ENCODE results near the gene CDIP1.

CDIP1 gene

DNA sequence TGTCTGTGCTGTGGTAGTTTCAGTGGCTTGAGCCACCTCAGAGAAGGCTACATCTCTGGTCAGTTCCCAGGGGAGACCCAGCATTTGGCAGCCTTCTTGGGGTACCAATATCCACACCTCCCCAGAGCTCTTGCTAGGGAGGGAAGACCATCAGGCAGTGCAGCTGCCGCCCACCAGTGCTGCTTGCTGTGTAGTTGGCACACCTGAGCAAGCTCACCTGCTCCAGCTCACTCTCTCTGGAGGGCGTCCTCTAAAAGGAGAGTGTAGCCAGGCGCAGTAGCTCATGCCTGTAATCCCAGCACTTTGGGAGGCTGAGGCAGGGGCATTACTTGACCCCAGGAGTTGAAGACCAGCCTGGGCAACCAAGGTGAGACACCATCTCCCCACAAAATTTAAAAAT is 29.8 kb downstream of the CDIP1 start:
- in situ Hi-C loops (cut with HindIII; ENCODE audit: low pct_unique_long_range_greater_than_20kb, low sequenced_read_pairs): no loop called here
- no peak for DNase-seq (ENCODE audit: low read depth in 1 of 2, low spot score in 1 of 2)
- no peak for TF ChIP-seq JUND (IDR thresholded peaks at IDR 0.05; ENCODE audit: low read depth)

DNA sequence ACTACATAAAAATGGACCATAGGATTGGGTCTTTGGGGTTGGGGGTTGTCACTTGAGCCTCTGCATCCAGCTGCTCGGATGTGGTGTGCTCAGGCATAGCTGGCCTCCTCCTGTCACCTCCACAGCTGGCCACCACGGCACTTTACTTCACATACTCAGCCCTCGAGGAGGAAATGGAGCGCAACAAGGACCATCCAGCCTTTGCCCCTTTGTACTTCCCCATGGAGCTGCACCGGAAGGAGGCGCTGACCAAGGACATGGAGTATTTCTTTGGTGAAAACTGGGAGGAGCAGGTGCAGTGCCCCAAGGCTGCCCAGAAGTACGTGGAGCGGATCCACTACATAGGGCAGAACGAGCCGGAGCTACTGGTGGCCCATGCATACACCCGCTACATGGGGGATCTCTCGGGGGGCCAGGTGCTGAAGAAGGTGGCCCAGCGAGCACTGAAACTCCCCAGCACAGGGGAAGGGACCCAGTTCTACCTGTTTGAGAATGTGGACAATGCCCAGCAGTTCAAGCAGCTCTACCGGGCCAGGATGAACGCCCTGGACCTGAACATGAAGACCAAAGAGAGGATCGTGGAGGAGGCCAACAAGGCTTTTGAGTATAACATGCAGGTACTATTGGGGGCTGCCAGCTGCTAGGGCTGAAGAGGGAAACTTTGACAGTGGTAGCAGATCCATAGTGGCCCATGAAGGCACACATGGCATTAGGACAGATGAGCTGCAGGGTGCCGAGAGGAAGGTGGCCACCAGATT is 30.8 kb downstream of the CDIP1 start:
- no peak for DNase-seq (ENCODE audit: low read depth in 1 of 2, low spot score in 1 of 2)
- in situ Hi-C loops (cut with HindIII; ENCODE audit: low pct_unique_long_range_greater_than_20kb, low sequenced_read_pairs): no loop called here
- TF ChIP-seq JUND (IDR thresholded peaks at IDR 0.05; ENCODE audit: low read depth): no peak

DNA sequence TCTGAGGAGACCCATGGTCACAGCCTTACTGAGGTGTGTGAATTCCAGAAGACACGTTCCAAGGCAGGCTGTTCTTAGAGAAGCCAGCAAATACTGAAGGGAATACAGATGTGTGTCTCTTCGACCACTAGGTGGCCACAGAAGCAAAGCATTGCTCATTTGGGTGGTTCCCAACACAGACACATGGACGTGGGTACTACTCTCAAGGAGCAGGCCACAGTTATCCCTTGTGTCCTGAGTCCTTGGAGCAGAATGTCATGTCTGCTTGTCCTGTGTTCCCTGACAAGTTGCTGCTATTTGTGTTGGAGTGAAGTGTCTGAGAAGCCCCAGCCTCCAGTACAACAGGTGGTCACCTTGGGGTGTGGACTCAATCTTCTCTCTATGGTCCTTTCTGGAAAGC is 32.1 kb downstream of the CDIP1 start:
- peak; percentile 58 to 86 for DNase-seq (ENCODE audit: low read depth in 1 of 2, low spot score in 1 of 2)
- TF ChIP-seq JUND (IDR thresholded peaks at IDR 0.05; ENCODE audit: low read depth): no peak
- in situ Hi-C loops (cut with HindIII; ENCODE audit: low pct_unique_long_range_greater_than_20kb, low sequenced_read_pairs): no loop called here

DNA sequence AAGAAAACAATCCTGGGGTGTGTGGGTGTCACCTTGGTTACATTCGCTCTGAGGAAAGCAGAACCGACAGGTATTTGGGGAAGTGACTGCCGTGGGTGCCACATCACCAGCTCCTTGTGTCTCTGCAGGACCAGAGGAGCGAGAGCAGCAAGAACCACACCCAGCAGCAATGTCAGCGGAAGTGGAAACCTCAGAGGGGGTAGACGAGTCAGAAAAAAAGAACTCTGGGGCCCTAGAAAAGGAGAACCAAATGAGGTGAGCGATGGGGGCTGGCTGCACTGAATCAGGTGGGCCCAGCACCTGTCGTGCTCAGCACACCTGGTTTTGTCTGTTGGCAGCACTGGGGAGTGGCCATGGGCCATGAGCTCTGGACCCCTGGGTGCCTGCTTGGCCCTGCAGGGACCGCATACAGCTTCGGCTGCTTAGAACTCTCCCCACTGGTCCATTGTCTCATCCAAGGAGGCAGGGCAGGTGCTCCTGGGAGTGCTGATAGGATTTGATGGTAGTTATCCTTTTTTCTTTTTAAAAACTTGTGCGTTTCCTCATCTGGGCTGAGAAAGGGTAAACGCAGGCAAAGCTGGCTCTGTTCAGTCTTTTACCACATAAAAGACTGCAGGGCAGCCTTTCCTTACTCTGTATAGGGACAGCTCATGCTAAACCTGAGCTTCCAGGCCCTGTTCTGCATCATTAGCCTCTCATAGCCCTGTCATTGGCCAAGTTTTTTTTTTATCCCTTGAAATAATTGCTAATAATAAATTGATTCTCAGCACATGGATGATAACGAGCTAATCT is 33.0 kb downstream of the CDIP1 start:
- in situ Hi-C loops (cut with HindIII; ENCODE audit: low pct_unique_long_range_greater_than_20kb, low sequenced_read_pairs): no loop called here
- no peak for TF ChIP-seq JUND (IDR thresholded peaks at IDR 0.05; ENCODE audit: low read depth)
- no peak for DNase-seq (ENCODE audit: low read depth in 1 of 2, low spot score in 1 of 2)

DNA sequence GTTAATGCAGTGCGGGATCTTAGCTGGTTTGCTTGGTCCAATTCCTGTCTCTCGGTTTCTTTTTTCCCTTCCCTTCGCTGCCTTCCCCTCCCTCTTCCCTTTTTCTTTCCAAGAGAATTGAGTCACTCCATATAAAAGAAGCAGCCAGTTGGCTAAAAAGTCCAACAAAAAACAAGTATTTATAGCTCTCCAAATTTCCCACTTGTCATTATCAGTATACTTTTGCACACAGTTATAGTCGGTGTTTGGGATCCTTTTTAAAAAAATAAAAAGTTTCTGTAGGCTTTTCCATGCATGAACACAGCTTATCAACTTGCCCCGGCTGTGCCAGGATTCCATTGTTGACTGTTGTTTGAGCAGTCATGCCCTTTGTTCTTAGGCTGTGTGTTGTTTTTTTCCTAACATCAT is 37.5 kb downstream of the CDIP1 start:
- in situ Hi-C loops (cut with HindIII; ENCODE audit: low pct_unique_long_range_greater_than_20kb, low sequenced_read_pairs): no loop called here
- no peak for TF ChIP-seq JUND (IDR thresholded peaks at IDR 0.05; ENCODE audit: low read depth)
- no peak for DNase-seq (ENCODE audit: low read depth in 1 of 2, low spot score in 1 of 2)

DNA sequence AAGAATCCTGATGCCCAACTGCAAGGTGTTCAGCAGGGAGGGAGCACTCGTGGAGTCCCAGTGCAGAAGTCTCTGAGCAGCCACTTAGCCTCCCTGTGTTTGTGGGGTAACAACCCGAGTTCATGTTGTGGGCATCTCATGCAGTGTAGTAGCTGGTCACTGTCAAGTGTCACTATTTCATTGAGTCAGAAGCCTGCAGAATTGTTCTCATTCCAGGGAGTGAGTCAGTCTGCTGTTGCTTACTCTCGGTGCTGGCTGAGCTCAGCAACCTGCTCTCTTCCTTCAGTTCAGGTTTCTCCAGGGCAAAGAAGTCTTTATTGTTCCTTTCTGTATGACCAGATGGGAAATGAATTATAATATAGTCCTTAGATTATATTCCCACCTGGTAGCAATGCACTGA is 38.3 kb downstream of the CDIP1 start:
- DNase-seq (ENCODE audit: low read depth in 1 of 2, low spot score in 1 of 2): peak; percentile 53 to 75
- TF ChIP-seq JUND (IDR thresholded peaks at IDR 0.05; ENCODE audit: low read depth): no peak
- in situ Hi-C loops (cut with HindIII; ENCODE audit: low pct_unique_long_range_greater_than_20kb, low sequenced_read_pairs): no loop called here

DNA sequence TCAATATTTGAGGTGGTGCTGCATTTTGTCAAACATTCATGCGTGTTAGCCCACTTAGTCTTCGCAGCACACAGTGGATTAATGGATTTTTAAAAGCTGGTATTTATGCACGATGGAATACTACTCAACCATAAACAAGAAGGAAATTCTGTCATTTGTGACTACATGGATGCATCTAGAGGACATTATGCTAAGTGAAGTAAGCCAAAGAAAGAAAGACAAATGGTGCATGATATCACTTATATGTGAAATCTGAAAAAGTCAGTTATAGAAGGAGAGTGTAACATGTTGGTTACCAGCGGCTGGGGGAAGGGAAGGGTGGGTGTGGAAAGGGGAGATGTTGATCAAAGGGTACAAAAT is 39.4 kb downstream of the CDIP1 start:
- DNase-seq (ENCODE audit: low read depth in 1 of 2, low spot score in 1 of 2): no peak
- in situ Hi-C loops (cut with HindIII; ENCODE audit: low pct_unique_long_range_greater_than_20kb, low sequenced_read_pairs): no loop called here
- TF ChIP-seq JUND (IDR thresholded peaks at IDR 0.05; ENCODE audit: low read depth): no peak

DNA sequence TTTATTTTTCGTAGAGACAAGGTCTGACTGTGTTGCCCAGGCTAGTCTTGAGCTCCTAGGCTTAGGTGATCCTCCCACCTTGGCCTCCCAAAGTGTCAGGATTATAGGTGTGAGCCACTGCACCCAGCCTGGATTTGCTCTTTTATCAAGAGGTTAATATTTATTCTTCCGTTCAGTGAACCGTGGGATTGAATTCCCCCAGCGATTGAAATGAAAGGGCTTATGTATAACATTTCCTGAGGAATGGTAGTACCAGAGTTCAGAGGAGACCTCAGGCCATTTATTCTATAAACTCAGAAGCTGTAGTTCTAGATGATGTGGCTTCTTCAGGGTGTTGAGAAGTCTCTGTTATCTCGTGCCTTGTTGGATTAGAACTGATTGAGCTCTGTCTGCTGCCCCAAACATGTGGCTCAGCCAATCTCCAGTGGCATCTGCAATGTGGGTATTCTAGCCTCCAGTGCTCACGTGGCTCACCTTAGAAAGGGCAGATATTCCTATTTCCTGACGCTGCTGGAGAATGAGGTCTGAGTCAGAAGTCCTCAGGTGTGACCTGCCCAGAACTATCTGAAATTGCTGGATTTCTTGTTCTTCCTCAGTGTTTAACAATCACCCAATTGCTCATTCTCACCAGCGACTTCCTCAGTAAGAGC is 39.9 kb downstream of the CDIP1 start:
- no peak for DNase-seq (ENCODE audit: low read depth in 1 of 2, low spot score in 1 of 2)
- in situ Hi-C loops (cut with HindIII; ENCODE audit: low pct_unique_long_range_greater_than_20kb, low sequenced_read_pairs): no loop called here
- TF ChIP-seq JUND (IDR thresholded peaks at IDR 0.05; ENCODE audit: low read depth): no peak

DNA sequence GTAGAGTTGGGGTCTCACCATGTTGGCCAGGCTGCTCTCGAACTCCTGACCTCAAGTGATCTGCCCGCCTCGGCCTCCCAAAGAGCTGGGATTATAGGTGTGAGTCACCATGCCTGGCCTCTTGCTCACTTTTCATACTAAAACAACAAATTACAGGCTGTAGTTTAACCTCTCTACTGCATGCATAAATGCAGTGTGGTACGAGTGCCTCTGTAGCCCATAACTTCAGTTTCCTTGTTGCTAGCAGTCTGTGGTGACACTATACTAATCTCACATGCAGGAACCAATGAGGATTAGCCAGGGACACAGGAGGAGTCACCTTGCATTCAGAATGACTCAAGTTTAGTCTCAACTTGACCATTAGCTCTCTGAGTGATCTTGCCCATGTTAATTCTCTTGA is 42.3 kb downstream of the CDIP1 start:
- TF ChIP-seq JUND (IDR thresholded peaks at IDR 0.05; ENCODE audit: low read depth): no peak
- in situ Hi-C loops (cut with HindIII; ENCODE audit: low pct_unique_long_range_greater_than_20kb, low sequenced_read_pairs): no loop called here
- DNase-seq (ENCODE audit: low read depth in 1 of 2, low spot score in 1 of 2): no peak

DNA sequence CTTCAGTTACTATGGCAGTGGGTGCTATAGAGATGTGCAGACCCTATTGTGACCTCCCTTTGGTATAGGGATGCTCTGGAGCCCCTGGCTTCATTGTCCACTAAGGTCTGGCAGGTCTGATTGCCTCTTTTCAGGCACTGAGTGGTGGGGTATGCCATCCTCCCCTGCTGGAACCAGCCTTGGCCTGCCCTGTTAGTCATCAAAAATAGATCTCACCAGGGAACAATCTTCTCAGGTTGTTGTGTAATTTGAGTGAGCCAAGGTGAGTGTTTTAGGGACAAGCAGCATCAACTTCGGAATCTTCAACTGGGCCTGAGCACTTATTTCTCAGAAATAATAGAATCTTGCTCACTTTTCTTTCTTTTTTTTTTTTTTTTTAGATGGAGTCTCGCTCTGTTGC is 42.8 kb downstream of the CDIP1 start:
- in situ Hi-C loops (cut with HindIII; ENCODE audit: low pct_unique_long_range_greater_than_20kb, low sequenced_read_pairs): no loop called here
- DNase-seq (ENCODE audit: low read depth in 1 of 2, low spot score in 1 of 2): no peak
- TF ChIP-seq JUND (IDR thresholded peaks at IDR 0.05; ENCODE audit: low read depth): no peak

DNA sequence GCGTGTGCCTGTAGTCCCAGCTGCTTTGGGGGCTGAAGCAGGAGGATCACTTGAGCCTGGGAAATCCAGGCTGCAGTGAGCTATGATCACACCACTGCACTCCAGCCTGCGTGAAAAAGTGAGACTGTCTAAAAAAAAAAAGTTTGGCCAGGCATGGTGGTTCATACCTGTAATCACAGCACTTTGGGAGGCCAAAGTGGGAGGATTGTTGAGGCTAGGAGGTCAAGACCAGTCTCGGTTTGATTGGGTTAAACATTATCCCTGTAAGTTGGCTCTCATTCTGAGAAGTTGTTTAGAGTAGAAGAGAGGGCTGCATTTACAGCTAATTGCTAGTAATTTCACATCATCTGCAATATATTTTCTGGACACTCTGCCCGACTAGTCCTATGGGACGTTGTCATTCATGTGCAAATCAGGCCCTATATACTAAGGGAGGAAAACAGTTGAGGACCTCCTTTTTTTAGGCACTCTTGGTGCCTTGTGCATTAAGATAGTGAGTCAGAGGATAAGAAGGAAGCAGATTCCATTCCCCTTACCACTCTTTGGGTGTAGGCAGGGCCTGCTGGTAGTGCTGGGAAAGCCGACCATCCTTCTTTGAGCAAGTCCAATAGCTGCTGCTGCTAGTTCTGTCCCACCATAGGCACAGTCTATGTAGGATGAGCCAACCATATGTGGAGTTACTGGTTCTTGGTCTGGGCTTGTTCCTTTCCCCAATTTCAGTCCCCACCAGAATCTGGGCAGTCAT is 43.7 kb downstream of the CDIP1 start:
- no peak for TF ChIP-seq JUND (IDR thresholded peaks at IDR 0.05; ENCODE audit: low read depth)
- in situ Hi-C loops (cut with HindIII; ENCODE audit: low pct_unique_long_range_greater_than_20kb, low sequenced_read_pairs): no loop called here
- no peak for DNase-seq (ENCODE audit: low read depth in 1 of 2, low spot score in 1 of 2)

DNA sequence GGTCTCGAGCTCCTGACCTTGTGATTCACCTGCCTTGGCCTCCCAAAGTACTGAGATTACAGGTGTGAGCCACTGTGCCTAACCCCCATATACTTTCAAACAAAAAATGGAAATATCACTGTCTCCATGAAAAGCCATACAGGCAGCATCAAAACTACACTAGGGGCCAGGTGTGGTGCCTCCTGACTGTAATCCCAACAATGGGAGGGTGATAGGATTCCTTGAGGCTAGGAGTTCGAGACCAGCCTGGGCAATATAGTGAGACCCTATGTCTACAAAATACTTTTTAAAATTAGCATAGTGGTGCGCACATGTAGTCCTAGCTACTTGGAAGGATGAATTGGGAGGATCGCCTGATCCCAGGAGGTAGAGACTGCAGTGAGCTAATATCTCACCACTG is 46.7 kb downstream of the CDIP1 start:
- no peak for TF ChIP-seq JUND (IDR thresholded peaks at IDR 0.05; ENCODE audit: low read depth)
- no peak for DNase-seq (ENCODE audit: low read depth in 1 of 2, low spot score in 1 of 2)
- in situ Hi-C loops (cut with HindIII; ENCODE audit: low pct_unique_long_range_greater_than_20kb, low sequenced_read_pairs): no loop called here

Measured in T47D (cell line).